Neuronal stem cell (in vitro differentiated cells): ENCODE measurements around the gene P2RY8.

Source experiments
- DNase-seq: peaks from one replicate; pipeline ENCODE4 v3.0.0-alpha.2; 2013; ENCODE audit warnings: low spot score
- H2AFZ ChIP-seq: one replicate; pipeline ENCODE4 v1.6.1; 2013; ENCODE audit warnings: mild to moderate bottlenecking, low read length, inconsistent platforms
- H2AK5ac ChIP-seq: 2 replicates; pipeline ENCODE4 v1.6.1; 2013; ENCODE audit warnings: low read depth, mild to moderate bottlenecking, inconsistent platforms, low read length, moderate library complexity, mixed read lengths
- H2BK120ac ChIP-seq: 2 replicates; pipeline ENCODE4 v1.6.1; 2013; ENCODE audit warnings: low read depth, mild to moderate bottlenecking, inconsistent platforms, low read length, moderate library complexity, mixed read lengths
- H2BK12ac ChIP-seq: one replicate; pipeline ENCODE4 v1.6.1; 2013; ENCODE audit warnings: low read length, inconsistent platforms
- H2BK15ac ChIP-seq: 2 replicates; pipeline ENCODE4 v1.6.1; 2013; ENCODE audit warnings: mild to moderate bottlenecking, low read length, inconsistent platforms, mixed read lengths
- H2BK5ac ChIP-seq: one replicate; pipeline ENCODE4 v1.6.1; 2013; ENCODE audit warnings: inconsistent platforms, mild to moderate bottlenecking, low read length, moderate library complexity
- H3K14ac ChIP-seq: one replicate; pipeline ENCODE4 v1.6.1; 2013; ENCODE audit warnings: low read length, inconsistent platforms
- H3K18ac ChIP-seq: 2 replicates; pipeline ENCODE4 v1.6.1; 2013; ENCODE audit warnings: low read length, inconsistent platforms
- H3K23ac ChIP-seq: 2 replicates; pipeline ENCODE4 v1.6.1; 2013; ENCODE audit warnings: low read depth, mild to moderate bottlenecking, mixed read lengths, low read length, inconsistent platforms; ENCODE audit not compliant: poor library complexity
- H3K27ac ChIP-seq: replicated peaks from 3 replicates; pipeline ENCODE4 v1.5.1; 2013; ENCODE audit warnings: low read length, inconsistent platforms
- H3K27me3 ChIP-seq, 3 experiments: 2 replicates each; pipeline ENCODE4 v1.6.1; 2013; ENCODE audit warnings: low read length in 3 of 3, mild to moderate bottlenecking in 2 of 3, inconsistent platforms in 1 of 3, low read depth in 1 of 3, mixed read lengths in 1 of 3, moderate library complexity in 1 of 3; ENCODE audit not compliant: control insufficient read depth in 3 of 3, insufficient read depth in 3 of 3
- H3K36me3 ChIP-seq, 2 donors: replicated peaks in 1 of 2; 2 replicates each; pipeline ENCODE4 v1.6.1; 2013; ENCODE audit warnings: low read length in 2 of 2; ENCODE audit not compliant: control insufficient read depth in 2 of 2, insufficient read depth in 2 of 2
- H3K4ac ChIP-seq: 2 replicates; pipeline ENCODE4 v1.6.1; 2013; ENCODE audit warnings: inconsistent platforms, mild to moderate bottlenecking, low read length, moderate library complexity
- H3K4me1 ChIP-seq, 2 donors: 1 replicate in 1 of 2; 2 replicates in 1 of 2; pipeline ENCODE4 v1.6.1; 2013; ENCODE audit warnings: low read length in 2 of 2, low read depth in 1 of 2; ENCODE audit not compliant: control insufficient read depth in 2 of 2, insufficient read depth in 1 of 2
- H3K4me2 ChIP-seq: one replicate; pipeline ENCODE4 v1.6.1; 2013; ENCODE audit warnings: mild to moderate bottlenecking, low read length, inconsistent platforms; ENCODE audit not compliant: insufficient read depth, poor library complexity, severe bottlenecking
- H3K4me3 ChIP-seq, 2 donors: 2 replicates each; pipeline ENCODE4 v1.5.1; 2013; ENCODE audit warnings: low read length in 2 of 2, mild to moderate bottlenecking in 2 of 2, inconsistent platforms in 1 of 2, moderate library complexity in 1 of 2
- H3K79me1 ChIP-seq: one replicate; pipeline ENCODE4 v1.6.1; 2013; ENCODE audit warnings: low read depth, mild to moderate bottlenecking, inconsistent platforms, low read length, moderate library complexity
- H3K9ac ChIP-seq: one replicate; pipeline ENCODE4 v1.6.1; 2013; ENCODE audit warnings: mild to moderate bottlenecking, low read depth, low read length, inconsistent platforms; ENCODE audit not compliant: poor library complexity
- H3K9me3 ChIP-seq, 2 donors: replicated peaks in 1 of 2; 2 replicates each; pipeline versions ENCODE3 to v1.6.1; 2013; ENCODE audit warnings: low read length in 2 of 2, mild to moderate bottlenecking in 2 of 2, inconsistent platforms in 1 of 2, low read depth in 1 of 2, mixed read lengths in 1 of 2, moderate library complexity in 1 of 2; ENCODE audit not compliant: control insufficient read depth in 2 of 2, insufficient read depth in 1 of 2
- H4K8ac ChIP-seq: one replicate; pipeline ENCODE4 v1.6.1; 2013; ENCODE audit warnings: low read depth, mild to moderate bottlenecking, inconsistent platforms, low read length, moderate library complexity
- H4K91ac ChIP-seq: one replicate; pipeline ENCODE4 v1.6.1; 2013; ENCODE audit warnings: low read length, low read depth, mild to moderate bottlenecking, inconsistent platforms; ENCODE audit not compliant: poor library complexity
- WGBS, 2 donors: extraction: QIAGEN DNeasy Blood & Tissue Kit; methylation state at CpG; one replicate each; pipeline ENCODE4 v1.1.7; 2013; ENCODE audit warnings: missing lambda C conversion rate in 2 of 2, mixed read lengths in 1 of 2; ENCODE audit not compliant: insufficient read length in 2 of 2, insufficient replicate concordance in 1 of 2; ENCODE audit errors: extremely low coverage in 2 of 2; 5-methylcytosine and 5-hydroxymethylcytosine counted together

P2RY8 gene

GRCh38 chrX:1453951-1454785 lies 82.8 kb downstream of the P2RY8 start:
- no CpG with 5 or more reads among the region's 45 CpGs for WGBS, 2 donors
- H2BK5ac ChIP-seq, result no peak overlapping the region
- peak overlapping the region in 1 of 2 donors; percentile 54 for H3K4me3 ChIP-seq
- H2AFZ ChIP-seq, result peak overlapping the region; percentile 99
- H3K9me3 ChIP-seq, result peaks cover 0 to 10% of the 10 kb centered on the region in 2 donors
- no peak overlapping the region for H4K91ac ChIP-seq
- H3K9ac ChIP-seq, result no peak overlapping the region
- H3K14ac ChIP-seq, result no peak overlapping the region
- H3K18ac ChIP-seq, result peak overlapping the region; percentile 48
- H2BK15ac ChIP-seq, result no peak overlapping the region
- H3K4ac ChIP-seq, result no peak overlapping the region
- no peak overlapping the region for H4K8ac ChIP-seq
- H3K27me3 ChIP-seq, result no peaks in the 10 kb centered on the region
- H3K4me1 ChIP-seq, result no peaks in the 10 kb centered on the region
- H3K79me1 ChIP-seq, result peaks cover 7% of the 10 kb centered on the region
- H3K27ac ChIP-seq, result no peak overlapping the region
- H2BK120ac ChIP-seq, result no peak overlapping the region
- peak overlapping the region; percentile 57 for H3K4me2 ChIP-seq
- H2BK12ac ChIP-seq, result no peak overlapping the region
- peaks cover 4 to 5% of the 10 kb centered on the region in 2 donors for H3K36me3 ChIP-seq
- DNase-seq, result peak; percentile 83
- H2AK5ac ChIP-seq, result no peak overlapping the region
- peak overlapping the region; percentile 65 for H3K23ac ChIP-seq

- no peak overlapping the region for H2BK5ac ChIP-seq
- H4K8ac ChIP-seq, result no peak overlapping the region
- H2BK120ac ChIP-seq, result no peak overlapping the region
- H3K27ac ChIP-seq, result peak overlapping the region; percentile 77
- peak overlapping the region; percentile 96 for H3K18ac ChIP-seq
- peak overlapping the region; percentile 99 for H2AFZ ChIP-seq
- no peak overlapping the region for H3K14ac ChIP-seq
- no peak overlapping the region for H3K4ac ChIP-seq
- no peak overlapping the region for H2BK15ac ChIP-seq
- peaks cover 11% of the 10 kb centered on the region in 2 donors for H3K36me3 ChIP-seq
- peak overlapping the region; percentile 73 for H3K4me2 ChIP-seq
- no peak overlapping the region for H3K23ac ChIP-seq
- H3K4me1 ChIP-seq, result no peaks in the 10 kb centered on the region
- H3K9me3 ChIP-seq, result peaks cover 6 to 15% of the 10 kb centered on the region in 2 donors
- no peak for DNase-seq
- WGBS, 2 donors, result no CpG with 5 or more reads among the region's 34 CpGs
- H3K79me1 ChIP-seq, result peaks cover 12% of the 10 kb centered on the region
- peak overlapping the region; percentile 66 to 91 for H3K4me3 ChIP-seq
- peak overlapping the region; percentile 22 for H2BK12ac ChIP-seq
- peak overlapping the region; percentile 70 for H3K9ac ChIP-seq
- H3K27me3 ChIP-seq, result no peaks in the 10 kb centered on the region
- no peak overlapping the region for H2AK5ac ChIP-seq
- no peak overlapping the region for H4K91ac ChIP-seq
Measured at GRCh38 chrX:1453395-1453783, 83.6 kb downstream of the P2RY8 start.

GRCh38 chrX:1452516-1453394 lies 84.2 kb downstream of the P2RY8 start, which contains the start of gene ASMTL:
TSS of gene ASMTL (minus strand) at chrX:1452909. CDS start at chrX:1452840, 69 bp downstream.
- WGBS, 2 donors, result no CpG with 5 or more reads among the region's 76 CpGs
- peak within 1 kb of the TSS; percentile 73 for H3K4me2 ChIP-seq
- H4K91ac ChIP-seq, result peak within 1 kb of the TSS; percentile 97
- peak within 1 kb of the TSS; percentile 95 for H2AK5ac ChIP-seq
- H3K4ac ChIP-seq, result no peak within 1 kb of the TSS
- H2BK15ac ChIP-seq, result peak within 1 kb of the TSS; percentile 89
- H3K36me3 ChIP-seq, result peaks cover 11 to 14% of the 10 kb centered on the region in 2 donors
- peak within 1 kb of the TSS; percentile 84 for H2BK12ac ChIP-seq
- peaks cover 16% of the 10 kb centered on the region for H3K79me1 ChIP-seq
- peak; percentile 100 for DNase-seq
- no peaks in the 10 kb centered on the region for H3K27me3 ChIP-seq
- H4K8ac ChIP-seq, result no peak within 1 kb of the TSS
- peaks cover 10 to 17% of the 10 kb centered on the region in 2 donors for H3K9me3 ChIP-seq
- peak within 1 kb of the TSS; percentile 82 for H3K14ac ChIP-seq
- H3K9ac ChIP-seq, result peak within 1 kb of the TSS; percentile 97
- H3K23ac ChIP-seq, result peak within 1 kb of the TSS; percentile 100
- peak within 1 kb of the TSS; percentile 80 to 100 for H3K4me3 ChIP-seq
- no peak within 1 kb of the TSS for H2BK120ac ChIP-seq
- H3K4me1 ChIP-seq, result no peaks in the 10 kb centered on the region
- H2BK5ac ChIP-seq, result peak within 1 kb of the TSS; percentile 82
- H2AFZ ChIP-seq, result peak within 1 kb of the TSS; percentile 99
- peak within 1 kb of the TSS; percentile 99 for H3K18ac ChIP-seq
- H3K27ac ChIP-seq, result peak within 1 kb of the TSS; percentile 85
